Measurements from ENCODE around the gene CYP2S1.
A peak's percentile ranks its signal among the peaks of the same experiment; 100 is the strongest.

- TF ChIP-seq, protein P1, sequence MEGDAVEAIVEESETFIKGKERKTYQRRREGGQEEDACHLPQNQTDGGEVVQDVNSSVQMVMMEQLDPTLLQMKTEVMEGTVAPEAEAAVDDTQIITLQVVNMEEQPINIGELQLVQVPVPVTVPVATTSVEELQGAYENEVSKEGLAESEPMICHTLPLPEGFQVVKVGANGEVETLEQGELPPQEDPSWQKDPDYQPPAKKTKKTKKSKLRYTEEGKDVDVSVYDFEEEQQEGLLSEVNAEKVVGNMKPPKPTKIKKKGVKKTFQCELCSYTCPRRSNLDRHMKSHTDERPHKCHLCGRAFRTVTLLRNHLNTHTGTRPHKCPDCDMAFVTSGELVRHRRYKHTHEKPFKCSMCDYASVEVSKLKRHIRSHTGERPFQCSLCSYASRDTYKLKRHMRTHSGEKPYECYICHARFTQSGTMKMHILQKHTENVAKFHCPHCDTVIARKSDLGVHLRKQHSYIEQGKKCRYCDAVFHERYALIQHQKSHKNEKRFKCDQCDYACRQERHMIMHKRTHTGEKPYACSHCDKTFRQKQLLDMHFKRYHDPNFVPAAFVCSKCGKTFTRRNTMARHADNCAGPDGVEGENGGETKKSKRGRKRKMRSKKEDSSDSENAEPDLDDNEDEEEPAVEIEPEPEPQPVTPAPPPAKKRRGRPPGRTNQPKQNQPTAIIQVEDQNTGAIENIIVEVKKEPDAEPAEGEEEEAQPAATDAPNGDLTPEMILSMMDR (IDR thresholded peaks at IDR 0.05 in 4 of 5, conservative IDR thresholded peaks at IDR 0.05 in 1 of 5) = no peak
- TF ChIP-seq POLR2A (IDR thresholded peaks at IDR 0.05) = peak; percentile 4 to 20
These were observed 27.0 kb downstream of the CYP2S1 start for GRCh38 chr19:41219924-41220567.
